HCT116 (cell line): ENCODE results near the gene LRRC75A. TPM values are rescaled to one million over a fixed set of nuclear protein-coding genes. Genes with fewer than 3 reads are reported as not detected.

Experiments
- ATAC-seq: fragments of 200-7000 bp; cut with Tn5 transposase; 2 replicates; pipeline ENCODE4 v1.9.1; 2020; ENCODE audit warnings: mild to moderate bottlenecking, moderate library complexity
- BruUV-seq: library from RNA; stranded (reverse); fragments of 400-500 nt; replicated peaks from 2 replicates; lab custom pipeline; 2021; lab: Mats Ljungman, UMichigan
- CTCF ChIA-PET: fragments of 300-600 bp; sonication (Branson Sonifier 250); formaldehyde crosslinking; loops from one replicate; lab custom pipeline; 2021; ENCODE audit warnings: antibody characterized with exemption; lab: Charles Lee
- POLR2A ChIA-PET: fragments of 300-600, 350-600 bp; sonication (Branson Sonifier 250); formaldehyde crosslinking; loops from one replicate; lab custom pipeline; 2021; ENCODE audit warnings: antibody characterized with exemption; lab: Charles Lee
- RAD21 ChIA-PET, 2 experiments: fragments of 300-600 bp; sonication (Branson Sonifier 250); formaldehyde crosslinking; loops; one replicate each; lab custom pipeline; 2023; ENCODE audit warnings: low total read pairs in 2 of 2; ENCODE audit not compliant: uncharacterized antibody in 2 of 2, unreplicated experiment in 2 of 2, low non-redundant PET in 1 of 2; lab: Charles Lee
- DNase-seq: peaks from one replicate; pipeline ENCODE4 v3.0.0-alpha.2; 2010; ENCODE audit warnings: low read depth, low spot score
- H2AFZ ChIP-seq: fragments of 200-600 bp; shearing (Covaris generic), sonication (generic); 2 replicates; pipeline ENCODE4 v1.6.1; 2017; ENCODE audit warnings: low read depth, mixed run types, mixed read lengths, antibody characterized with exemption, low read length; ENCODE audit not compliant: poor library complexity, severe bottlenecking
- H3K27ac ChIP-seq: 2 replicates; pipeline ENCODE4 v1.5.1; 2012; ENCODE audit warnings: low read depth, low read length
- H3K27me3 ChIP-seq: fragments of 200-600 bp; sonication (generic); 2 replicates; pipeline ENCODE4 v1.6.1; 2016; ENCODE audit warnings: mixed run types, low read length, mixed read lengths; ENCODE audit not compliant: insufficient read depth
- H3K36me3 ChIP-seq, 2 experiments: fragments of 200-500 bp in 1 of 2; fragments of 200-600 bp in 1 of 2; sonication (Bioruptor generic) in 1 of 2; sonication (generic) in 1 of 2; 2 replicates each; pipeline versions ENCODE4 v1.5.1 to v1.6.1; 2014 to 2016; ENCODE audit warnings: low read length in 2 of 2, inconsistent platforms in 1 of 2, mixed read lengths in 1 of 2, mixed run types in 1 of 2; ENCODE audit not compliant: insufficient read depth in 2 of 2, control insufficient read depth in 1 of 2
- H3K4me1 ChIP-seq, 2 experiments: fragments of 200-600 bp in 1 of 2; sonication (generic) in 1 of 2; 2 replicates each; pipeline versions ENCODE4 v1.5.1 to v1.6.1; 2012 to 2017; ENCODE audit warnings: low read length in 2 of 2, inconsistent platforms in 1 of 2, mild to moderate bottlenecking in 1 of 2, mixed read lengths in 1 of 2, mixed run types in 1 of 2, moderate library complexity in 1 of 2; ENCODE audit not compliant: insufficient read depth in 2 of 2, control insufficient read depth in 1 of 2
- H3K4me2 ChIP-seq: fragments of 200-600 bp; sonication (generic); 2 replicates; pipeline ENCODE4 v1.6.1; 2017; ENCODE audit warnings: mixed run types, low read length, mixed read lengths
- H3K4me3 ChIP-seq, 2 experiments: fragments of 200-600 bp in 1 of 2; sonication (generic) in 1 of 2; replicated peaks in 1 of 2; 2 replicates each; pipeline ENCODE4 v1.5.1; 2011 to 2016; ENCODE audit warnings: low read length in 2 of 2, control low read depth in 1 of 2, low read depth in 1 of 2, mild to moderate bottlenecking in 1 of 2, mixed read lengths in 1 of 2, mixed run types in 1 of 2
- H3K79me2 ChIP-seq: fragments of 200-600 bp; sonication (generic); 2 replicates; pipeline ENCODE4 v1.6.1; 2017; ENCODE audit warnings: mild to moderate bottlenecking, mixed run types, low read length, moderate library complexity, mixed read lengths; ENCODE audit not compliant: insufficient read depth
- H3K9ac ChIP-seq: fragments of 200-600 bp; sonication (generic); 2 replicates; pipeline ENCODE4 v1.6.1; 2016; ENCODE audit warnings: low read length, mixed read lengths
- H3K9me2 ChIP-seq: fragments of 200-600 bp; sonication (generic), shearing (Covaris generic); 2 replicates; pipeline ENCODE4 v1.6.1; 2017; ENCODE audit warnings: mixed run types, mild to moderate bottlenecking, moderate library complexity; ENCODE audit not compliant: insufficient read depth
- H3K9me3 ChIP-seq, 2 experiments: fragments of 200-500 bp in 1 of 2; fragments of 200-600 bp in 1 of 2; sonication (Bioruptor generic) in 1 of 2; sonication (generic) in 1 of 2; 2 replicates each; pipeline ENCODE4 v1.6.1; 2014 to 2017; ENCODE audit warnings: low read length in 2 of 2, mixed read lengths in 2 of 2, inconsistent platforms in 1 of 2, low read depth in 1 of 2, mild to moderate bottlenecking in 1 of 2, mixed run types in 1 of 2, moderate library complexity in 1 of 2; ENCODE audit not compliant: control insufficient read depth in 1 of 2, insufficient read depth in 1 of 2
- H4K20me1 ChIP-seq: fragments of 200-600 bp; sonication (generic), shearing (Covaris generic); 2 replicates; pipeline ENCODE4 v1.6.1; 2017; ENCODE audit warnings: mixed run types, mild to moderate bottlenecking, moderate library complexity; ENCODE audit not compliant: insufficient read depth
- CBX3 ChIP-seq: IDR thresholded peaks from 2 replicates; pipeline ENCODE4 v1.6.1; 2012; ENCODE audit warnings: low read depth
- EGR1 ChIP-seq: IDR thresholded peaks from 2 replicates; pipeline ENCODE4 v1.6.1; 2012; ENCODE audit warnings: low read depth
- FOSL1 ChIP-seq: IDR thresholded peaks from 2 replicates; pipeline ENCODE4 v1.6.1; 2012; ENCODE audit warnings: low read depth
- JUND ChIP-seq: IDR thresholded peaks from 2 replicates; pipeline ENCODE4 v1.6.1; 2012
- POLR2A ChIP-seq: IDR thresholded peaks from 2 replicates; pipeline ENCODE4 v1.7.0; 2011; ENCODE audit warnings: borderline replicate concordance; ENCODE audit not compliant: insufficient read depth, insufficient read length; ENCODE audit errors: extremely low read depth
- RAD21 ChIP-seq: IDR thresholded peaks from 2 replicates; pipeline ENCODE4 v1.6.1; 2012; ENCODE audit warnings: low read depth, mild to moderate bottlenecking
- SP1 ChIP-seq: IDR thresholded peaks from 2 replicates; pipeline ENCODE4 v1.6.1; 2012; ENCODE audit warnings: low read depth
- YY1 ChIP-seq: IDR thresholded peaks from 2 replicates; pipeline ENCODE4 v1.6.1; 2011; ENCODE audit warnings: low read length, low read depth, moderate library complexity, mild to moderate bottlenecking; ENCODE audit not compliant: insufficient replicate concordance; ENCODE audit errors: extremely low read depth
- ZFX ChIP-seq: fragments of 450-650 bp; IDR thresholded peaks from 2 replicates; pipeline ENCODE4 v1.6.1; 2017
- ZNF274 ChIP-seq: fragments of 200-500 bp; sonication (Bioruptor generic); IDR thresholded peaks from 2 replicates; pipeline ENCODE4 v1.6.1; 2014; ENCODE audit warnings: mild to moderate bottlenecking, low read depth, low read length, inconsistent platforms
- intact Hi-C: fragments of 100-400 bp; cut with micrococcal nuclease; formaldehyde crosslinking; loops from 2 replicates; pipeline ENCODE4 v1.10.0; 2022
- total RNA-seq: library from RNA; stranded (reverse); gene quantifications from one replicate; pipeline ENCODE4 v1.2.1, GENCODE V29; 2021; ENCODE audit not compliant: unreplicated experiment
- TF ChIP-seq, protein P1 (sequence below): IDR thresholded peaks from 2 replicates; pipeline ENCODE4 v1.6.1; 2011; ENCODE audit warnings: mild to moderate bottlenecking, low read length, moderate library complexity; ENCODE audit not compliant: insufficient replicate concordance; ENCODE audit errors: extremely low read depth
- TF ChIP-seq, protein P2 (sequence below): IDR thresholded peaks from 2 replicates; pipeline ENCODE4 v1.6.1; 2012; ENCODE audit warnings: low read depth
- TF ChIP-seq, protein P3 (sequence below): IDR thresholded peaks from 2 replicates; pipeline ENCODE4 v1.6.1; 2012
- TF ChIP-seq, protein P4 (sequence below), 3 experiments: fragments of 200-600 bp in 1 of 3; sonication (generic) in 1 of 3; IDR thresholded peaks in 2 of 3; conservative IDR thresholded peaks in 1 of 3; 2 replicates each; pipeline ENCODE4 v1.5.1; 2012 to 2017; ENCODE audit warnings: low read depth in 2 of 3, low read length in 2 of 3, antibody characterized with exemption in 1 of 3, borderline replicate concordance in 1 of 3, control low read depth in 1 of 3, mild to moderate bottlenecking in 1 of 3, mixed read lengths in 1 of 3, mixed run types in 1 of 3, moderate library complexity in 1 of 3; ENCODE audit not compliant: insufficient read depth in 1 of 3
- TF ChIP-seq, protein P5 (sequence below): IDR thresholded peaks from 2 replicates; pipeline ENCODE4 v1.6.1; 2012

LRRC75A gene
- total RNA-seq, 1 experiment from 2014 or later, result 2.3 TPM

DNA sequence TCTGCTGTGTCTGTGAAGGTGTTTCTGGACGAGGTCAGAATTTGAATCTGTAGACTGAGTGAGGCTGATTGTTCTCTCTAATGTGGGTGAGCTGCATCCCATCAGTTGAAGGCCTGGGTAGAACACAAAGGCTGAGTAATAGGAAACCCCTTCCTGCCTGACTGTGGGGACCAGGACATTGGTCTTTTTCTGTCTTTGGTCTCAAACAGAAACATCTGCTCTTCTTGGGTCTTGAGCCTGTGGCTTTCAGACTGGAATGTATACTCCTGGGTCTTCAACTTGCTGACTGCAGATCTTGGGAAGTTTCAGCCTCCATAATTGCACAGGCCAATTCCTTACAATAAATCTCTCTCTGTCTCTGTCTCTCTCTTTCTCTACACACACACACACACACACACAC lies 19.6 kb upstream of the LRRC75A start:
- intact Hi-C loops, result no loop called here
- POLR2A ChIA-PET, result no interaction called here
- Histone ChIP-seq H4K20me1 (no peaks in the 10 kb centered on the region), H3K4me2 (no peak overlapping the region), H3K36me3 (no peaks in the 10 kb centered on the region), H3K4me1 (peaks cover 7 to 18% of the 10 kb centered on the region in 2 experiments), H3K9me3 (no peaks in the 10 kb centered on the region), H3K9ac (no peak overlapping the region), H3K4me3 (no peak overlapping the region), H3K9me2 (0 out of 2 replicates have a peak, but pooled peaks cover 2% of the 10 kb centered on the region), H3K27me3 (no peaks in the 10 kb centered on the region), H3K79me2 (no peaks in the 10 kb centered on the region), H2AFZ (no peak overlapping the region), H3K27ac (no peak overlapping the region)
- CTCF ChIA-PET, result interaction anchor here (1.3 kb wide), 1 partner anchor 10 kb away, joined by 4 read pairs; no protein-coding TSS in a partner anchor
- ATAC-seq, result no peak
- DNase-seq, result no peak
- BruUV-seq, result no TSS peak
- TF ChIP-seq POLR2A, result no peak
- no peak for TF ChIP-seq SP1
- TF ChIP-seq, protein P1, sequence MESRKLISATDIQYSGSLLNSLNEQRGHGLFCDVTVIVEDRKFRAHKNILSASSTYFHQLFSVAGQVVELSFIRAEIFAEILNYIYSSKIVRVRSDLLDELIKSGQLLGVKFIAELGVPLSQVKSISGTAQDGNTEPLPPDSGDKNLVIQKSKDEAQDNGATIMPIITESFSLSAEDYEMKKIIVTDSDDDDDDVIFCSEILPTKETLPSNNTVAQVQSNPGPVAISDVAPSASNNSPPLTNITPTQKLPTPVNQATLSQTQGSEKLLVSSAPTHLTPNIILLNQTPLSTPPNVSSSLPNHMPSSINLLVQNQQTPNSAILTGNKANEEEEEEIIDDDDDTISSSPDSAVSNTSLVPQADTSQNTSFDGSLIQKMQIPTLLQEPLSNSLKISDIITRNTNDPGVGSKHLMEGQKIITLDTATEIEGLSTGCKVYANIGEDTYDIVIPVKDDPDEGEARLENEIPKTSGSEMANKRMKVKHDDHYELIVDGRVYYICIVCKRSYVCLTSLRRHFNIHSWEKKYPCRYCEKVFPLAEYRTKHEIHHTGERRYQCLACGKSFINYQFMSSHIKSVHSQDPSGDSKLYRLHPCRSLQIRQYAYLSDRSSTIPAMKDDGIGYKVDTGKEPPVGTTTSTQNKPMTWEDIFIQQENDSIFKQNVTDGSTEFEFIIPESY, result no peak
- TF ChIP-seq, protein P2, sequence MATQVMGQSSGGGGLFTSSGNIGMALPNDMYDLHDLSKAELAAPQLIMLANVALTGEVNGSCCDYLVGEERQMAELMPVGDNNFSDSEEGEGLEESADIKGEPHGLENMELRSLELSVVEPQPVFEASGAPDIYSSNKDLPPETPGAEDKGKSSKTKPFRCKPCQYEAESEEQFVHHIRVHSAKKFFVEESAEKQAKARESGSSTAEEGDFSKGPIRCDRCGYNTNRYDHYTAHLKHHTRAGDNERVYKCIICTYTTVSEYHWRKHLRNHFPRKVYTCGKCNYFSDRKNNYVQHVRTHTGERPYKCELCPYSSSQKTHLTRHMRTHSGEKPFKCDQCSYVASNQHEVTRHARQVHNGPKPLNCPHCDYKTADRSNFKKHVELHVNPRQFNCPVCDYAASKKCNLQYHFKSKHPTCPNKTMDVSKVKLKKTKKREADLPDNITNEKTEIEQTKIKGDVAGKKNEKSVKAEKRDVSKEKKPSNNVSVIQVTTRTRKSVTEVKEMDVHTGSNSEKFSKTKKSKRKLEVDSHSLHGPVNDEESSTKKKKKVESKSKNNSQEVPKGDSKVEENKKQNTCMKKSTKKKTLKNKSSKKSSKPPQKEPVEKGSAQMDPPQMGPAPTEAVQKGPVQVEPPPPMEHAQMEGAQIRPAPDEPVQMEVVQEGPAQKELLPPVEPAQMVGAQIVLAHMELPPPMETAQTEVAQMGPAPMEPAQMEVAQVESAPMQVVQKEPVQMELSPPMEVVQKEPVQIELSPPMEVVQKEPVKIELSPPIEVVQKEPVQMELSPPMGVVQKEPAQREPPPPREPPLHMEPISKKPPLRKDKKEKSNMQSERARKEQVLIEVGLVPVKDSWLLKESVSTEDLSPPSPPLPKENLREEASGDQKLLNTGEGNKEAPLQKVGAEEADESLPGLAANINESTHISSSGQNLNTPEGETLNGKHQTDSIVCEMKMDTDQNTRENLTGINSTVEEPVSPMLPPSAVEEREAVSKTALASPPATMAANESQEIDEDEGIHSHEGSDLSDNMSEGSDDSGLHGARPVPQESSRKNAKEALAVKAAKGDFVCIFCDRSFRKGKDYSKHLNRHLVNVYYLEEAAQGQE, result no peak
- no peak for TF ChIP-seq YY1
- TF ChIP-seq ZNF274, result no peak
- TF ChIP-seq, protein P3, sequence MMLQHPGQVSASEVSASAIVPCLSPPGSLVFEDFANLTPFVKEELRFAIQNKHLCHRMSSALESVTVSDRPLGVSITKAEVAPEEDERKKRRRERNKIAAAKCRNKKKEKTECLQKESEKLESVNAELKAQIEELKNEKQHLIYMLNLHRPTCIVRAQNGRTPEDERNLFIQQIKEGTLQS, result no peak
- no peak for TF ChIP-seq FOSL1
- TF ChIP-seq ZFX, result no peak
- no peak for TF ChIP-seq CBX3
- TF ChIP-seq JUND, result no peak
- TF ChIP-seq, protein P4, sequence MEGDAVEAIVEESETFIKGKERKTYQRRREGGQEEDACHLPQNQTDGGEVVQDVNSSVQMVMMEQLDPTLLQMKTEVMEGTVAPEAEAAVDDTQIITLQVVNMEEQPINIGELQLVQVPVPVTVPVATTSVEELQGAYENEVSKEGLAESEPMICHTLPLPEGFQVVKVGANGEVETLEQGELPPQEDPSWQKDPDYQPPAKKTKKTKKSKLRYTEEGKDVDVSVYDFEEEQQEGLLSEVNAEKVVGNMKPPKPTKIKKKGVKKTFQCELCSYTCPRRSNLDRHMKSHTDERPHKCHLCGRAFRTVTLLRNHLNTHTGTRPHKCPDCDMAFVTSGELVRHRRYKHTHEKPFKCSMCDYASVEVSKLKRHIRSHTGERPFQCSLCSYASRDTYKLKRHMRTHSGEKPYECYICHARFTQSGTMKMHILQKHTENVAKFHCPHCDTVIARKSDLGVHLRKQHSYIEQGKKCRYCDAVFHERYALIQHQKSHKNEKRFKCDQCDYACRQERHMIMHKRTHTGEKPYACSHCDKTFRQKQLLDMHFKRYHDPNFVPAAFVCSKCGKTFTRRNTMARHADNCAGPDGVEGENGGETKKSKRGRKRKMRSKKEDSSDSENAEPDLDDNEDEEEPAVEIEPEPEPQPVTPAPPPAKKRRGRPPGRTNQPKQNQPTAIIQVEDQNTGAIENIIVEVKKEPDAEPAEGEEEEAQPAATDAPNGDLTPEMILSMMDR (IDR thresholded peaks at IDR 0.05 in 2 of 3, conservative IDR thresholded peaks at IDR 0.05 in 1 of 3; ENCODE audit: borderline replicate concordance in 1 of 3, insufficient read depth in 1 of 3, low read depth in 2 of 3, low read length in 2 of 3), result no peak
- no peak for TF ChIP-seq EGR1
- TF ChIP-seq, protein P5, sequence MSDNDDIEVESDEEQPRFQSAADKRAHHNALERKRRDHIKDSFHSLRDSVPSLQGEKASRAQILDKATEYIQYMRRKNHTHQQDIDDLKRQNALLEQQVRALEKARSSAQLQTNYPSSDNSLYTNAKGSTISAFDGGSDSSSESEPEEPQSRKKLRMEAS, result no peak
- TF ChIP-seq RAD21, result no peak
- RAD21 ChIA-PET, result no interaction called here
